Cortex of kidney (tissue), 1 donor: Measurements from ENCODE around the gene ESF1.
"Not testable (repeated sequence)": the region's sequence is repeated elsewhere in the genome, so short reads cannot be mapped to it uniquely, and the experiment has no call there.

Experiments used
- DNase-seq: peaks from one replicate; lab custom pipeline; 2025; lab: John Stamatoyannopoulos, UW

Gene ESF1

DNA sequence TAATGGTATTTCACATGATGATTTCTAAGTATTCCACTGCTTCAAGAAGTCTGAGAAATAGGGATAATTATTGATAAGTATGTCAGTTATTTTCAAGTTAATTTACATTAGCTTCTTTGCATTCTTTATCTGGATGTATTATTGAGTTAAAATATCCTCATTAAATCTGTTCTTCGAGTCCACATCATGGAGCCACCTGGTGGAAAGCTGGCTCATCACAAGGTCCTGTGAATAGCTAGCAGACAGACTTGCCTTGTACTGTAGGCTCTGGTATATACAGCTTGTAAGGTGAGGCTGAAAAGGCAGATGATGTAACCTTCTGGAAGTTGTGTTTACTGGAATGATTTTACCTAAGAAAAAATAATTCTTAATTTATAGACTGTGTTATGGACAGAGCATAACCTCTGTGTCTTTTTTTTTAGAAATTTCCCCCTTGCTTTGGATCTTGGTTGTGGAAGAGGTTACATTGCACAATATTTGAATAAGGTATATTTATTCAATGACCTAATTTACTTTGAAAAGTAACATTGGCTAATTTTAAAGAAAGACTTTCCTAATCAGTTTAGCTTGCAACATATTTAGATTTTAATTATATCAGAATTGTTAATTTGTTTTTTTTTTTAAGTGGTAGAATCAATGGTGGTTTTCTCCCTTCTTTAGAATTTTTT, 3.6 kb upstream of the ESF1 start:
- no peak for DNase-seq

DNA sequence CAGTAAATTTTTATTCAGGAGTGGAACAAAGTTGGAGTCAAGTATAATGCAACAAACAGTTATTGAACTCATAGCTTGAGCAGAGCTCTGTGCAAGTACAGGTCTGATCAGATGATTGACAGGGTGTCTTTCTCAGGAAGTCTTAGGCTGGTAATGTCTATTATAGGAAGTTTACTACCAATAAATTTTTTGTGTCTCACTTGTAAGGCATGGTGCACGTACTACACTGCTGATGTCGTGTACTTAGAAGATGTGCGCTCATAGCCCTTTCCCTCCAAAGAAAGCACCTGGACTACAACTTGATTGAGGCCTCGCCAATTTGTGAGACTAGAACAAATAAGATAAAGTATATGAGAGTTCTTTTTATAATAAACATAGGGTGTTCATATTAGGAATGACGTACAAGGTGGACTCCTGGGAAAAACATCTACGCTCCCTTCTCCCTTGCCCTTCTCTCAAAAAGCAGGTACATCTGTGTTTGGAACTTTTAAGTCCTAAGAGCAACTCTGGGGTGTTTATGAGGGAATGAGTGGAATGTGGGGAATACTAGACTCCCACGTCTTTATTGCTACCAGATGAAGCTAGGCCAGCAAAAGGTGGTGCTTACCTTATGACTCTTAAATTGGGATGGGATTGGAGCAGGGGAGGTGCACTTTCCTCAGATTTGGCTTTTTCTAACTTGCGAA, 1.6 kb upstream of the ESF1 start:
- no peak for DNase-seq

DNA sequence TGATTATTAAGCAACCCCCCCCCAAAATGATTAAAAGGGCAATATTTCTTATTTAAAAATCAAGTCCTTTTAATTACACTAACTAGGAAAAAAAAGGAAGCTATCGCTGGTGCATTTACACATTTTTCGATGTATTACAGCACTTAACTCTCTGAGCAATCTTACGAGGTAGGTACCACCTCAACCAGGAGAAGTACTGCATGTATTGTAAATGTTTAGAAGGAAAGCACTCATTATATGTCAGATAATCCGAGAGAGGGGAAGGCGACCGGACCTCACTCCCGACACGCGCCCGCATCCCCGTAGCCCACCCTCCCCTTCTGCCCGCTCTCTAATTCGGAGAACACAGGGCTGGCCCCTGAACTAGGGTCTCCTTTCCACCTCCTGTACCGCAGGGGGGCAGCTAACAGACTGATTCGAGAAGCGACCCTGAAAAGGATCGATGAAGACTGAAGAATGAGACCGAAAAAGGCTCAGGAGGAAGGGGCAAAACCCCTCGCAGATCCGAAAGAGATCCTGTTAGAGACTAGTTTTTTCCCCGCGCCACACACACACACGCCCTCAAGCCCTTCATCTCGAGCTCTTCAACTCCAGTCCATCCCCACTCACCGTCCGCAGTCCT, 337 bp downstream of the ESF1 start:
- no peak for DNase-seq

DNA sequence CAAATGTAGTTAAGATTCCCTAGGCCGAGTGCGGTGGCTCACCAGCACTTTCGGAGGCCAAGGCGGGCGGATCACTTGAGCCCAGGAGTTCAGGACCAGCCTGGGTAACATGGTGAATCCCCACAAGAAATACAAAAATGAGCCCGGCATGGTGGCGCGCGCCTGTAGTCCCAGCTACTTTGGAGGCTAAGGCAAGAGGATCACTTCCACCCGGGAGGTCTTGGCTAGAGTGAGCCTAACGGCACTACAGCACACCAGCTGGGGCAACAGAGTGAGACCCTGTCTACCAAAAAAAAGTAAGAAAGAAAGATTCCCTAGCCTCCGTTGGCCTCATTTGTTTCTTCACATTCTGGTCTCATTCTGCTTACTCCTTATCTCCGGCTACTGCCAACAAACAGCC, 1.2 kb downstream of the ESF1 start:
- DNase-seq, result no peak

DNA sequence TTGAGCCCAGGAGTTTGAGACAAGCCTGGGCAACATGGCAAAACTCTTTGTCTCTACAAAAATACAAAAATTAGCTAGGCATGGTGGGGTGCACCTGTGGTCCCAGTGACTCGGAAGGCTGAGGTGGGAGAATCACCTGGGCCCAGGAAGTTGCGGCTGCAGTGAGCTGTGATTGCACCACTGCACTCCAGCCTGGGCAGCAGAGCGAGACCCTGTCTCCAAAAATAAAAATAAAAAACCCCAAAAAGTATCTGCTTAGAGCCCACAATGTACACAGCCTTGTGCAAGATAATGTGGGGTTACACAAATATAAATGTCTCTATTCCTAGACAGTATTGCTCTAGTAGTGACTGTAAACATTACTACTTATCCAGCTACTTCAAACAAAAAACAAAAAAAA, 5.9 kb downstream of the ESF1 start:
- no peak for DNase-seq

DNA sequence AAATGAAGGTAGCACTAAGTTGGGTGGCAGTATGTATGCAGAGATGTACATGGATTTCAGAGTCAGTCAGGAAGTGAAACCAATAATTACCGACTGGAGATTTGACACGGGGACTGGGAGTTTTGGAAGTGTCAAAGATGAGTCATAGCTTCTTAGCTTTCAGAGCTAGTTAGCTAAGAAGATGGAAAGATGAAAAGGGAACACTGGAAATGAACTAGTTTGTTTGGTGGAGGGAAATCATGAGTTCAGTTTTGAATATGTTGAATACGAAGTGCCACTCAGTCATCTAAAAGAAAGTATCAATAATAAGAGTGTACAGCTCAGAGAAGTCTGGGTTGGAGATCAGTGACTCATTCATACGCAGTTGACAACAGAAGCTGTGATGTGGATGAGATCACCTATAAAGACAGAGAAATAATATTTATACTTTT, 7.5 kb downstream of the ESF1 start:
- DNase-seq, result no peak

DNA sequence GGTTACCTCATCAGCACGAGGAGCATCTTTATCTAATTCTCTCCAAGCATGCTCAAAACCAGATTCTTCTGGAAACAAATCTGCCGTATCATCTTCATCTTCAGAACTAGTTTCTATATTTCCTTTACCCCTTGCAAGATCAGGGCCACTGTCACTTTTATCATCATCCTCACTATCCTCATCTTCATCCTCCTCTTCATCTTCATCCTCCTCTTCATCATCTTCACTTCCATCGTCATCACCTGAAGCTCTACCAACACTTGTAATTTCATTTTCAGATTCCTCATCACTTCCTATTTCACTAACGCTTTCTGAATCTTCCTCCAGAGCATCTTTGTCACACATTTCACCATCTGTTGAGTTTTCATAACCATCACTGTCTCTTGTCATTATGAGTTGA, 8.9 kb downstream of the ESF1 start:
- DNase-seq, result no peak

DNA sequence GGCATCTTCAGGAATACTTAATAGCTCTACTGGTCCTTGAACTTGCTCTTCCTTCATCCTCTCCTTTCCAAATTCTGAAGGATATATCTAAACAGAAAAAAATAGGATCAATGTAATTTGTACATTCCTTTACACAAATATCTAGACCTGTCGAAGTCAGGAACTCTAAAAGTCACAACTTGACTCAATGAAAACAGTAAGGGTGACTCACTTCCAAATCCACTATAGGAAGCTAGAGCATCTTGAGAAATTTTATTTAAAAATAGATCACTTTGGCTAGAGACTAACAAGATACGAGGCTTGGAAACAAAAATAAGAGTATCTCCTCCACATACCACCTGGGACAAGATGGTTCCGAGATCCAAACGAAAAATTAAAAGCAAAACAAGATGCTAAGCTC, 12.2 kb downstream of the ESF1 start:
- no peak for DNase-seq

DNA sequence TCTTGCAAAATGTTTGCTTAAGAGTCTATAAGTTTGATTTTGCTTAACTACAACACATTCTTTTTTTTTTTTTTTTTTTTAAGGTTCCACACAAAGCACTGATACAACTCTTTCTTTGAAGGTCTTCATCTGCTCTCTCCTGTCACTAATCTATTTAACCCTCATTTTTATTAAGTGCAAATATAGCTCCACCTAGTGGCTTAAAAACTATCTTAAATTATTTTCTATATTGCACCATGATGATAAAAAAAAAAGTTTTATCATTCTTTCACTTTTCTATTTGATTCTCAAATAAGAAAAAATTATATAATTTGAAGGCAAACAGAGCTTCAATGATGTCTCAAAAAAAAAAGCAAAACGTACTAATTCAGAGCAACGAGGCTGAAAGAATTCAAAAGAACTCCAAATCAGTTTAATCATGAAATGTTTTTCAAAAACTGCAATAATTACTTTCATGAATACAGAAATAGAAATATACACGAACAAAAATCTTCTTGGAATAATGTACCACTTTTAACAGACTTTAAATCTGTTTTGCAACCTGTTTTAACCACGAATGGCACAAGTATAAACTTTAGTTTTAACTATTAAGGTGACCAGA, 12.8 kb downstream of the ESF1 start:
- DNase-seq, result no peak

DNA sequence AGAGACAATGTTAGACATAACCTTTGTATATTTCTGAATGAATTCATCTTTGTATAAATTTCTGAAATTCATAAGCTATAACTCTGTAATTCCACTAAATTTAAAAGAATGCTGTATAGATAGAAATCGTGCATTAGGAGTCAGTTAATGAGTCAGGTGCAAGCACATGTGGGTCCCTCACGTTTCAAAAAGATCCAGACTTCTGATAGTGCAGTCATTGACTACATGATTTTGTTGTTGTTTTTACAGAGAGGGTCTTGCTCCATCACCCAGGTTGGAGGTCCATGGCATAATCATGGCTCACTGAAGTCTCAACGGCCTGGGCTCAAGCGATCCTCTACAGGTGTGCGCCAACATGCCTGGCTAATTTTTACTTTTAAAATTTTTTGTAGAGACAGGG, 14.6 kb downstream of the ESF1 start:
- no peak for DNase-seq

DNA sequence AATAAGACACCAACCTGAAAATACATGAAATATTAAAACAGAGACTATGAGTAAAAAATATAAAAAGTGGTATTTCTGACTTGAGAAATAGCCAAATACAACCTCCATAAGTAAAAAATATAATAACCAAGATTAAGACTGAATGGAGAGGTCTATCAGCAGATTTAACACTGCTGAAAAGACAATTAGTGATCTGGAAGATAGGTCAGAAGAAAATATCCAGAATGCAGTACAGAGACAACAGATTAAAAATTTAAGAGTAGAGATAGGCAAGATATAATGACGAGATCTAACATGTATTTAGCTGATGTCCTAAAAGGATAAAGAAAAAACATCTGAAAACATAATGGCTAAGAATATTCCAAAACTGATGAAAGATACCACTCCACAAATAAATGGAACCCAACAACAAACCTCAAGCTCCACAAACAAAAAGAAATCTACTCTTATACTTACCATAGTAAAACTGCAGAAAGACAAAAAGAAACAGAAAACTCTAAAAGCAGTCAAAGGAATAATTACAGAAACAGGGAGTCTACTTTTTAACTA, 18.8 kb downstream of the ESF1 start:
- no peak for DNase-seq

DNA sequence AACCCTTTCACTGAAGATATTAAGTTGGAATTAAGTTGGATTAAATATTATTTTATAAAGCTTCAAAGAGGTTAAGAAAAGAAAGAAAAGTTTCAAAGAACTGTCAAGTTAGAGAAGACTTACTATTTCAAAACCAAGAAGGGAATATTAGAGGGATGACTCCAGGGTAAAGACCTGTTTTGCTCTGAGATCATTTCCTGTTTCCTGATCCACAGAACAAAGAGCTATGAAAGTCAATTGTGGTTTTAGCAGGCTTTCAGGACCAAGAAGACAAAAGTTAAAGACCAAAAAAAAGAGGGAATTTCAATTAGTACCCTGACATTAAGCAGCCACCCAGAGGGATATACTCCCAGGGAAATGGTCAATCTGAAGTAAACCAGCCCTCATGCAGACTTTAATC, 19.4 kb downstream of the ESF1 start:
- no peak for DNase-seq

DNA sequence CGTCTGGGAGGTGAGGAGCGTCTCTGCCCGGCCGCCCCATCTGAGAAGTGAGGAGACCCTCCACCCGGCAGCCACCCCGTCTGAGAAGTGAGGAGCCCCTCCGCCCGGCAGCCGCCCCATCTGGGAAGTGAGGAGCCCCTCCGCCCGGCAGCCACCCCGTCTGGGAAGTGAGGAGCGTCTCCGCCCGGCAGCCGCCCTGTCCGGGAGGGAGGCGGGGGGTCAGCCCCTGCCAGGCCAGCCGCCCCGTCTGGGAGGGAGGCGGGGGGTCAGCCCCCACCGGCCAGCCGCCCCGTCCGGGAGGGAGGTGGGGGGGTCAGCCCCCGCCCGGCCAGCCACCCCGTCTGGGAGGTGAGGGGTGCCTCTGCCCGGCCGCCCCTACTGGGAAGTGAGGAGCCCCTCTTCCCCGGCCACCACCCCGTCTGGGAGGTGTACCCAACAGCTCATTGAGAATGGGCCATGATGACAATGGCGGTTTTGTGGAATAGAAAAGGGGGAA, 24.2 kb downstream of the ESF1 start:
- DNase-seq, result not testable (repeated sequence)

DNA sequence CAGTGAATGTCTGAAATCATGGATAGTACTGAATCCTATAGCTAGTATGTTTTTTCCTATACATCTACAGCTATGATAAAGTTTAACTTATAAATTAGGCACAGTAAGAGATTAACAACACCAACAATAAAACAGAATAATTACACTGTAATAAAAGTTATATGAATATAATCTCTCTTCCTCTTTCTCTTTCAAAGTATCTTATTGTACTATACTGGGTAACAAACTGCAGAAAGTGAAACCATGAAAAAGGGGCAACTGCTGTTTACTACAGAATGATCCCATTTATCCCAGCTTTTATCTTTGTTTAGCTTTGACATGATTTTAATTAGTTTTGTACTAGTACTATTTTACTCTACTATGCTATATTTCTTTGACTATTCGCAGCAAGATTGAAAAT, 25.8 kb downstream of the ESF1 start:
- DNase-seq, result no peak

DNA sequence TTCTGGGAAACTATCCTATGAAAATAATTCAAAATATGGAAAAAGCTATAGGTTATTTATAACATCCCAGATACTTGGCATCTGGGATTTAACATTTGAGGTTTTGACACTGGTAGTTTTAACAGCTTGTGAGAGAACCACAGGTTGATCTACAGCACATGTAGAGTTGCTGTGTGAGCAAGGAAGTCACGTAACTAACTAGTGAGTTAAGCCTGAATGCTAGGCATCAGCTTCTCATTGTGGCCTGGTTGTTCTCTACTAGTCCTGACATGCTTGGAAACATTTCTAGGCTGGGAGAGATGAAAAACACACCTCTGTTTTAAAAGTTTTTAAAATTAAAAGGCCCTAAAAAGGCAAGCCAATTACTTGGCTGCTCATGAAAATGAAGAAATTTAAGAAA, 28.2 kb downstream of the ESF1 start:
- DNase-seq, result no peak

DNA sequence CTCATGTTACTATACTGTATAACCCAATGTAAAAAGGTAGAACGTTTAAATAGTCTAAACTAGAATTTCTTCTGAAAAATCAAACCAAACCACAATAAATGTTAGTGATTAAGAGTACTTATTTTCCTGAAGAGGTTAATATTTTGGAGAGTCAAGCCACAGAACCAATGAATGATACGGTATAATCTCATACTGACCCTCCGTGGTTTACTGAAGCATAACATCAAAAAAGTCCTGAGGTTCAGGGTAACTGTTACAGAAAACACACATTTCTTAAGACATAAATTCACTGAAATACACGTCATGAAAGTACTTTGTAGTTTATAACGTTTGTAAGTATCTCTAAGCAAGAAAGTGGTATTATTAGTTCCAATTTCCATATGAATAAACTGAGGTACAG, 28.9 kb downstream of the ESF1 start:
- no peak for DNase-seq

DNA sequence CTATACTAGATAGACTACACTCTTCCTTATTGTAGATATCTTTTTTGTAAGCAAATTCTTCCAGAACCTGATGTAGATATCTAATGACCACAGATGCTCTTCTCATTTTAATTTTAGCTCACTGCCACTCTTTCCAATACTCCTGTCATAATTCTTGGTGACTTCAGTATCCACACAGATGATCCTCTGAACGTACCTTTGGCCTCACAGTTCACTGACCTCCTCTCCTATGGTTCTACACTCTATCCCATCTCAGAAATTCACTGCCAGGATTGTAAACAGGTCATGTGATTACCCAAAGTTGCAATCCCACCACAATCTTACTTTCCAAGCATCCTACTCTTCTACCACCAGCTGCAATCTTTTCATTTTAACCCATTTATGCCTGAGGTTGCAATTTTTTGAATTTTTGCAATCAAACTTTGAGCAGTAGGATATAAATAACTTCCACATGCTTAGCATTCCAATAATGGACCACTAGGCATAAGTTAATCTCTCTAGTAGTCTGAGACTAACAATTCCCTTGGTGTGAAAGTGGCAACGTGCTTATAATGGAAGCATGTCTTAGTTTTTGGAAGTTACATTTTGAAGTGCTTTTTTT, 31.2 kb downstream of the ESF1 start:
- no peak for DNase-seq

DNA sequence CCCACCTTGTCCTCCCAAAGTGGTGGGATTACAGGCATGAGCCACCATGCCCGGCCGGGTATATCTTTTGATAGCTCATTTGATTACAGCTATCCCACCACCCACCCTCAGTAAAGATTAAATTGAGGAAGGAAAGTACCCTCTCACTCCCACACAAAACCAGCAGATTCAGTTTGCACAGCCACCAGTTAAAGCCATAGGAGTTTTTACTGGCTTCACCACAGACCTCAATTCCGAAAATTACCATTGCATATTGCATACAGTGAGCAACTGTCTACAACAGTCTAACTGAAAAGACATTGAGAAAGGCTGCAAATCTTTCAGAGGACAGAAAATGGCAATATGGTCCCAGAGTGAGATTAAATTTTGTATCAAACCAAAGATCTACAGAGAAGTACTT, 34.9 kb downstream of the ESF1 start:
- no peak for DNase-seq

DNA sequence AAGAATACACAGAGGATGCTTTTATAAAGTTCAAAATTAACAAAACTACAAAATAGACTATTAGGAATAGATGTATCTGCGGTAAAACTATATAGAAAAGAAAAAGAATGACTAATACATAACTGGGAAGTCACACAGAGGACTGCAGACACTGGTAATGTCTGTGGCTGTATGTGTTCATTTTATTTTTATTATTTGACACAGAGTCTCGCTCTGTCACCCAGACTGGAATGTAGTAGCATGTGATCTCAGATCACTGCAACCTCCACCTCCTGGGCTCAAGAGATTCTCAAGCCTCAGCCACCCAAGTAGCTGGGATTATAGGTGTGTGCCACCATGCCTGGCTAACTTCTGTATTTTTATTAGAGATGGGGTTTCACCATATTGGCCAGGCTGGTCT, 38.9 kb downstream of the ESF1 start:
- DNase-seq, result no peak

DNA sequence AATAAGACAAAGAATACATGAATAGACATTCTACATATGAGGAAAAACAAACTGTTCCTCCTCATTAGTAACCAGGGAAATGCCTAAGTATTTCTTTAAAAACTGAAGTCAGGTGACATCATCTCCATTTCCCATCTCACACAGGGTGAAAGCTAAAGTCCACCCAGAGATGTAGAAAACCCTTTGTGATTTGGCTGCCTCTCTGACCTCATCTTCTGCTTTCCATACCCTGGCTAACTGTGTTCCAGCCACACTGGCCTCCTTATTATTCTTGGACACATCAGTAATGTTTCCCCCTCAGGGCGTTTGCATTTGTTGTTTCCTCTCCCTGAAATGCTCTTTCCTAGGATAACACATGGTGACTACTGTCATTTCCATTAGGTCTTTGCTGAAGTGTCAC, 40.4 kb downstream of the ESF1 start:
- no peak for DNase-seq

DNA sequence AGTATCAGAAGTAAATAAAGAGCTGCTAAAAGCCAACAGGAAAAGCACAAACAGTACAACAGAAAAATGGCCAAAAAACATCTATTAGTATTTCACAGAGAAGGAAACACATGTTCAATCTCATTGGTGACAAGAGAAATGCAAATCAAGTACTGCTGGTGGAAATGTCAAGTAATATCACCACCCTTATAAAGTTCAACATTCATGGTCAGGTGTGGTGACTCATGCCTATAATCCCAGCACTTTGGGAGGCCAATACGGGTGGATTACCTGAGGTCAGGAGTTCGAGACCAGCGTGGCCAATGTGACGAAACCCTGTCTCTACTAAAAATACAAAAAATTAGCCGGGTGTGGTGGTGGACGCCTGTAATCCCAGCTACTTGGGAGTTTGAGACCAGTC, 42.8 kb downstream of the ESF1 start:
- no peak for DNase-seq
